GM12878 (cell line): ENCODE results near the gene MYO15B.

ENCODE experiments used
- BHLHE40 ChIP-seq, 2 experiments: fragments of 450-650 bp in 1 of 2; IDR thresholded peaks; 2 replicates each; pipeline ENCODE4 v1.6.1; 2011 to 2017; ENCODE audit warnings: low read depth in 2 of 2, borderline replicate concordance in 1 of 2, improper control_type of control experiment in 1 of 2, low read length in 1 of 2, mild to moderate bottlenecking in 1 of 2
- BRCA1 ChIP-seq: IDR thresholded peaks from 2 replicates; pipeline ENCODE4 v1.6.1; 2011; ENCODE audit warnings: low read depth, low read length, improper control_type of control experiment
- CREM ChIP-seq: IDR thresholded peaks from 2 replicates; pipeline ENCODE4 v1.6.1; 2014; ENCODE audit warnings: antibody characterized with exemption, low read depth
- NFYB ChIP-seq: IDR thresholded peaks from 2 replicates; pipeline ENCODE4 v1.6.1; 2011; ENCODE audit warnings: low read depth, mild to moderate bottlenecking, low read length, improper control_type of control experiment, moderate library complexity; ENCODE audit not compliant: insufficient read depth
- RAD21 ChIP-seq: IDR thresholded peaks from 2 replicates; pipeline ENCODE4 v1.6.1; 2011; ENCODE audit warnings: mild to moderate bottlenecking, low read depth, low read length, moderate library complexity; ENCODE audit not compliant: insufficient read depth
- YY1 ChIP-seq: IDR thresholded peaks from 2 replicates; pipeline ENCODE4 v1.6.1; 2011; ENCODE audit warnings: low read depth, mild to moderate bottlenecking, low read length
- ZNF274 ChIP-seq: IDR thresholded peaks from one replicate; pipeline ENCODE4 v1.8.0; 2011; ENCODE audit not compliant: insufficient read length, insufficient read depth
- TF ChIP-seq, protein P1 (sequence below), 3 experiments: IDR thresholded peaks in 2 of 3; conservative IDR thresholded peaks in 1 of 3; 2 replicates each; pipeline ENCODE4 v1.5.1; 2011; ENCODE audit warnings: low read depth in 3 of 3, low read length in 3 of 3, mild to moderate bottlenecking in 3 of 3, control low read depth in 2 of 3, moderate library complexity in 2 of 3, inconsistent platforms in 1 of 3, mixed read lengths in 1 of 3; ENCODE audit not compliant: control insufficient read depth in 2 of 3, insufficient read depth in 1 of 3; ENCODE audit errors: extremely low read depth in 1 of 3
- TF ChIP-seq, protein P2 (sequence below): IDR thresholded peaks from 2 replicates; pipeline ENCODE4 v1.6.1; 2011; ENCODE audit warnings: low read depth, mild to moderate bottlenecking, low read length, moderate library complexity, borderline replicate concordance; ENCODE audit errors: extremely low read depth
- TF ChIP-seq, protein P3 (sequence below): IDR thresholded peaks from 2 replicates; pipeline ENCODE4 v1.6.1; 2011; ENCODE audit warnings: borderline replicate concordance, low read depth, mild to moderate bottlenecking, moderate library complexity, mixed read lengths, low read length; ENCODE audit not compliant: insufficient read depth; ENCODE audit errors: extremely low read length
- TF ChIP-seq, protein P4 (sequence below): fragments of 450-650 bp; IDR thresholded peaks from 2 replicates; pipeline ENCODE4 v1.6.1; 2017; ENCODE audit warnings: antibody characterized with exemption, mild to moderate bottlenecking, moderate library complexity
- TF ChIP-seq, protein P5 (sequence below): IDR thresholded peaks from 2 replicates; pipeline ENCODE4 v1.6.1; 2012; ENCODE audit warnings: mild to moderate bottlenecking, low read depth, low read length

DNA sequence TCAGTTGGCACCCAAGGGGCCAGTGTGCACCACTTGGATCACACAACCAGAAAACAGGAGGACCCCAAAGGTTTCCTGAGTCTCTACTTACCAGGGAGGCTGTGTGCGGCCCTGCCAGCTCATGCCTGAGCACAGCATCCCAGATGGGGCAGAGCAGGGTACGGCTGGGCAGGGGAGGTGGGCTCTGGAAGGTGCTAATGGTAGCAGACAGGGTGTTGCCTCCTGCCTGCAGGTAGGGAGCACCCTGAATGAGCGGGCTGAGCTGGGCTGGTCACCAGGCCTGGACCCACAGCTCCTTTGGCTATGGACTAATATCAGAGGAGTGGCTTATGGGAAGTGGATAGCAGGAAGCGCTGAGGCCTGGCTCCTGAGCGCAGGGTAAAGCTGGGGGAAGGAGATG, 64.7 kb downstream of the MYO15B start:
- TF ChIP-seq, protein P1, sequence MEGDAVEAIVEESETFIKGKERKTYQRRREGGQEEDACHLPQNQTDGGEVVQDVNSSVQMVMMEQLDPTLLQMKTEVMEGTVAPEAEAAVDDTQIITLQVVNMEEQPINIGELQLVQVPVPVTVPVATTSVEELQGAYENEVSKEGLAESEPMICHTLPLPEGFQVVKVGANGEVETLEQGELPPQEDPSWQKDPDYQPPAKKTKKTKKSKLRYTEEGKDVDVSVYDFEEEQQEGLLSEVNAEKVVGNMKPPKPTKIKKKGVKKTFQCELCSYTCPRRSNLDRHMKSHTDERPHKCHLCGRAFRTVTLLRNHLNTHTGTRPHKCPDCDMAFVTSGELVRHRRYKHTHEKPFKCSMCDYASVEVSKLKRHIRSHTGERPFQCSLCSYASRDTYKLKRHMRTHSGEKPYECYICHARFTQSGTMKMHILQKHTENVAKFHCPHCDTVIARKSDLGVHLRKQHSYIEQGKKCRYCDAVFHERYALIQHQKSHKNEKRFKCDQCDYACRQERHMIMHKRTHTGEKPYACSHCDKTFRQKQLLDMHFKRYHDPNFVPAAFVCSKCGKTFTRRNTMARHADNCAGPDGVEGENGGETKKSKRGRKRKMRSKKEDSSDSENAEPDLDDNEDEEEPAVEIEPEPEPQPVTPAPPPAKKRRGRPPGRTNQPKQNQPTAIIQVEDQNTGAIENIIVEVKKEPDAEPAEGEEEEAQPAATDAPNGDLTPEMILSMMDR (IDR thresholded peaks at IDR 0.05 in 2 of 3, conservative IDR thresholded peaks at IDR 0.05 in 1 of 3; ENCODE audit: control insufficient read depth in 2 of 3, extremely low read depth in 1 of 3, insufficient read depth in 1 of 3, low read depth in 3 of 3, low read length in 3 of 3): no peak
- TF ChIP-seq BHLHE40 (IDR thresholded peaks at IDR 0.05; ENCODE audit: borderline replicate concordance in 1 of 2, low read depth in 2 of 2, low read length in 1 of 2): no peak
- TF ChIP-seq, protein P2, sequence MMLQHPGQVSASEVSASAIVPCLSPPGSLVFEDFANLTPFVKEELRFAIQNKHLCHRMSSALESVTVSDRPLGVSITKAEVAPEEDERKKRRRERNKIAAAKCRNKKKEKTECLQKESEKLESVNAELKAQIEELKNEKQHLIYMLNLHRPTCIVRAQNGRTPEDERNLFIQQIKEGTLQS: no peak
- no peak for TF ChIP-seq YY1
- no peak for TF ChIP-seq RAD21
- TF ChIP-seq NFYB: no peak
- TF ChIP-seq, protein P3, sequence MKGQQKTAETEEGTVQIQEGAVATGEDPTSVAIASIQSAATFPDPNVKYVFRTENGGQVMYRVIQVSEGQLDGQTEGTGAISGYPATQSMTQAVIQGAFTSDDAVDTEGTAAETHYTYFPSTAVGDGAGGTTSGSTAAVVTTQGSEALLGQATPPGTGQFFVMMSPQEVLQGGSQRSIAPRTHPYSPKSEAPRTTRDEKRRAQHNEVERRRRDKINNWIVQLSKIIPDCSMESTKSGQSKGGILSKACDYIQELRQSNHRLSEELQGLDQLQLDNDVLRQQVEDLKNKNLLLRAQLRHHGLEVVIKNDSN: no peak
- no peak for TF ChIP-seq CREM
- TF ChIP-seq, protein P4, sequence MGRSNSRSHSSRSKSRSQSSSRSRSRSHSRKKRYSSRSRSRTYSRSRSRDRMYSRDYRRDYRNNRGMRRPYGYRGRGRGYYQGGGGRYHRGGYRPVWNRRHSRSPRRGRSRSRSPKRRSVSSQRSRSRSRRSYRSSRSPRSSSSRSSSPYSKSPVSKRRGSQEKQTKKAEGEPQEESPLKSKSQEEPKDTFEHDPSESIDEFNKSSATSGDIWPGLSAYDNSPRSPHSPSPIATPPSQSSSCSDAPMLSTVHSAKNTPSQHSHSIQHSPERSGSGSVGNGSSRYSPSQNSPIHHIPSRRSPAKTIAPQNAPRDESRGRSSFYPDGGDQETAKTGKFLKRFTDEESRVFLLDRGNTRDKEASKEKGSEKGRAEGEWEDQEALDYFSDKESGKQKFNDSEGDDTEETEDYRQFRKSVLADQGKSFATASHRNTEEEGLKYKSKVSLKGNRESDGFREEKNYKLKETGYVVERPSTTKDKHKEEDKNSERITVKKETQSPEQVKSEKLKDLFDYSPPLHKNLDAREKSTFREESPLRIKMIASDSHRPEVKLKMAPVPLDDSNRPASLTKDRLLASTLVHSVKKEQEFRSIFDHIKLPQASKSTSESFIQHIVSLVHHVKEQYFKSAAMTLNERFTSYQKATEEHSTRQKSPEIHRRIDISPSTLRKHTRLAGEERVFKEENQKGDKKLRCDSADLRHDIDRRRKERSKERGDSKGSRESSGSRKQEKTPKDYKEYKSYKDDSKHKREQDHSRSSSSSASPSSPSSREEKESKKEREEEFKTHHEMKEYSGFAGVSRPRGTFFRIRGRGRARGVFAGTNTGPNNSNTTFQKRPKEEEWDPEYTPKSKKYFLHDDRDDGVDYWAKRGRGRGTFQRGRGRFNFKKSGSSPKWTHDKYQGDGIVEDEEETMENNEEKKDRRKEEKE: no peak
- TF ChIP-seq, protein P5, sequence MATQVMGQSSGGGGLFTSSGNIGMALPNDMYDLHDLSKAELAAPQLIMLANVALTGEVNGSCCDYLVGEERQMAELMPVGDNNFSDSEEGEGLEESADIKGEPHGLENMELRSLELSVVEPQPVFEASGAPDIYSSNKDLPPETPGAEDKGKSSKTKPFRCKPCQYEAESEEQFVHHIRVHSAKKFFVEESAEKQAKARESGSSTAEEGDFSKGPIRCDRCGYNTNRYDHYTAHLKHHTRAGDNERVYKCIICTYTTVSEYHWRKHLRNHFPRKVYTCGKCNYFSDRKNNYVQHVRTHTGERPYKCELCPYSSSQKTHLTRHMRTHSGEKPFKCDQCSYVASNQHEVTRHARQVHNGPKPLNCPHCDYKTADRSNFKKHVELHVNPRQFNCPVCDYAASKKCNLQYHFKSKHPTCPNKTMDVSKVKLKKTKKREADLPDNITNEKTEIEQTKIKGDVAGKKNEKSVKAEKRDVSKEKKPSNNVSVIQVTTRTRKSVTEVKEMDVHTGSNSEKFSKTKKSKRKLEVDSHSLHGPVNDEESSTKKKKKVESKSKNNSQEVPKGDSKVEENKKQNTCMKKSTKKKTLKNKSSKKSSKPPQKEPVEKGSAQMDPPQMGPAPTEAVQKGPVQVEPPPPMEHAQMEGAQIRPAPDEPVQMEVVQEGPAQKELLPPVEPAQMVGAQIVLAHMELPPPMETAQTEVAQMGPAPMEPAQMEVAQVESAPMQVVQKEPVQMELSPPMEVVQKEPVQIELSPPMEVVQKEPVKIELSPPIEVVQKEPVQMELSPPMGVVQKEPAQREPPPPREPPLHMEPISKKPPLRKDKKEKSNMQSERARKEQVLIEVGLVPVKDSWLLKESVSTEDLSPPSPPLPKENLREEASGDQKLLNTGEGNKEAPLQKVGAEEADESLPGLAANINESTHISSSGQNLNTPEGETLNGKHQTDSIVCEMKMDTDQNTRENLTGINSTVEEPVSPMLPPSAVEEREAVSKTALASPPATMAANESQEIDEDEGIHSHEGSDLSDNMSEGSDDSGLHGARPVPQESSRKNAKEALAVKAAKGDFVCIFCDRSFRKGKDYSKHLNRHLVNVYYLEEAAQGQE: no peak
- no peak for TF ChIP-seq ZNF274
- TF ChIP-seq BRCA1: no peak
